LNCAP (cell line): Measurements from ENCODE around the gene SLCO3A1.

ENCODE experiments used
- TF ChIP-seq, protein P1 (sequence below): fragments of 450-650 bp; IDR thresholded peaks from 2 replicates; pipeline ENCODE4 v1.5.1; 2017; ENCODE audit warnings: mild to moderate bottlenecking

SLCO3A1 gene

DNA sequence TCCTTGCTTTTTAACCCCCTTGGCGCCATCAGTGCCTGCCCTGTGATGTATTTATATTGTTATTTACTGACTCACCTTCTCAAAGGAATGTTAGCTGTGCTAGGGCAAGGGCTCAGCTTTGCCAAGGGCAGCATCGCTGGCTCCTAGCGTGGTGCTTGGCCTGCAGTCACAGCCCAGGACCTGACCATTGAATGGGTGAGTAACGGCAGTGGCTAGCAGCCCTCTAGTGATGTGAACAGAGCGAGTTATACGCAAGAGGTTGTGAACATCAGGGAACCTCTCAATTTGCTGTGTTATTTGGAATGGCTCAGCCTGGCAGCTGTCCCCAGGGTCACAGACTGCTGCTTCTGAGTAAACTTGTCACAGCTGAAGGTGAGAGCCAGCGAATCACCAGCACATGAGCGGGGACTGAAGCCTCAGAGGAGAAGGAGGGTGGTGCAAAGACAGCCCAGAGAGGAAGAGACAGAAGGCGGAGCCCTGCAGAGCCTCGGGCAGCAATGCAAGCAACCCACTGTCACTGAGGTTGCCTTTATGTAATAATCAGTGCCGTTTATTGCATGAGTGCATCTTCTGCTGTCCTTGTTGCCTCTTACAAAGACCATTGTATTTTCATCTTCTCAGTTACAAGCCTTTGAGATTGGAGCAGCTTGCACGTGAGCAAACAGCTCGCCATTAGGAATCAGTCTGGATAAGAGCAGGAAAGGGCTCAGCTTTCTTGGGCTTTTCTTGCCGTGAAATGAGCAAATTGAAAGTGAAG lies 158.3 kb downstream of the SLCO3A1 start:
- TF ChIP-seq, protein P1, sequence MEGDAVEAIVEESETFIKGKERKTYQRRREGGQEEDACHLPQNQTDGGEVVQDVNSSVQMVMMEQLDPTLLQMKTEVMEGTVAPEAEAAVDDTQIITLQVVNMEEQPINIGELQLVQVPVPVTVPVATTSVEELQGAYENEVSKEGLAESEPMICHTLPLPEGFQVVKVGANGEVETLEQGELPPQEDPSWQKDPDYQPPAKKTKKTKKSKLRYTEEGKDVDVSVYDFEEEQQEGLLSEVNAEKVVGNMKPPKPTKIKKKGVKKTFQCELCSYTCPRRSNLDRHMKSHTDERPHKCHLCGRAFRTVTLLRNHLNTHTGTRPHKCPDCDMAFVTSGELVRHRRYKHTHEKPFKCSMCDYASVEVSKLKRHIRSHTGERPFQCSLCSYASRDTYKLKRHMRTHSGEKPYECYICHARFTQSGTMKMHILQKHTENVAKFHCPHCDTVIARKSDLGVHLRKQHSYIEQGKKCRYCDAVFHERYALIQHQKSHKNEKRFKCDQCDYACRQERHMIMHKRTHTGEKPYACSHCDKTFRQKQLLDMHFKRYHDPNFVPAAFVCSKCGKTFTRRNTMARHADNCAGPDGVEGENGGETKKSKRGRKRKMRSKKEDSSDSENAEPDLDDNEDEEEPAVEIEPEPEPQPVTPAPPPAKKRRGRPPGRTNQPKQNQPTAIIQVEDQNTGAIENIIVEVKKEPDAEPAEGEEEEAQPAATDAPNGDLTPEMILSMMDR = no peak

DNA sequence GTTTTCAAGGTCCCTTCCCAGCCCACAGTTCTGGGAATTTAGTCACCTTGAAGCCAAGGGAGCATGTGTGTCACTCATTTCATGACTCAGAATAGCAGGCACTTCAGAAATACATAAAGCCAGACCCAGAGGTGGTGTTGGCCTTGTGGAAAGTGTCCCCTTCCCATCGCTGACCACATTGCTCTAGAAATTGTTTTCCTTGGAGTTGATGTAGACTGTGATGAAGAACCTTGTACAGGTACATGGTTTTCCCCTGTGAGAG lies 158.8 kb downstream of the SLCO3A1 start:
- TF ChIP-seq, protein P1 = no peak

DNA sequence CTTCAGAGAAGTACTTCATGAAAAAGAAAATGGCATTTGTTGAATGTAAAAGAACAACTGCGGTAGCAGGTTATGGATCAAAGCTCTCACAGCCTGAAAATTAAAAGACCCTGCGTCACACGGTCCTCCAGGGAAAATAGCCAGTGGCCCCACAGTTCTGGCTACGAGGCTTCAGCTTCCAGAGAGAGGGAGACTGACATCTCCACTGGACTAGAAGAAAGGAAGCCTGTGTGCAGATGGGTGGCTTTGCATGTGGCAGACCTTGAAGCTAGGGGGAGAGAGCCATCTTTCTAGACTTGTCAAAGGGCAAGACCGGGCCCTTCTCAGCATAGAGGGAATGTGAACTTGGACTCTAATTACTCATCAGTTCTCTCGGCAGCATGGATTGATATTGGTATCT lies 159.4 kb downstream of the SLCO3A1 start:
- TF ChIP-seq, protein P1 = no peak

GRCh38 chr15:92014281-92015030 lies 160.9 kb downstream of the SLCO3A1 start:
- TF ChIP-seq, protein P1 = no peak

- TF ChIP-seq, protein P1 = no peak
These were observed 164.5 kb downstream of the SLCO3A1 start for GRCh38 chr15:92017882-92018534.

DNA sequence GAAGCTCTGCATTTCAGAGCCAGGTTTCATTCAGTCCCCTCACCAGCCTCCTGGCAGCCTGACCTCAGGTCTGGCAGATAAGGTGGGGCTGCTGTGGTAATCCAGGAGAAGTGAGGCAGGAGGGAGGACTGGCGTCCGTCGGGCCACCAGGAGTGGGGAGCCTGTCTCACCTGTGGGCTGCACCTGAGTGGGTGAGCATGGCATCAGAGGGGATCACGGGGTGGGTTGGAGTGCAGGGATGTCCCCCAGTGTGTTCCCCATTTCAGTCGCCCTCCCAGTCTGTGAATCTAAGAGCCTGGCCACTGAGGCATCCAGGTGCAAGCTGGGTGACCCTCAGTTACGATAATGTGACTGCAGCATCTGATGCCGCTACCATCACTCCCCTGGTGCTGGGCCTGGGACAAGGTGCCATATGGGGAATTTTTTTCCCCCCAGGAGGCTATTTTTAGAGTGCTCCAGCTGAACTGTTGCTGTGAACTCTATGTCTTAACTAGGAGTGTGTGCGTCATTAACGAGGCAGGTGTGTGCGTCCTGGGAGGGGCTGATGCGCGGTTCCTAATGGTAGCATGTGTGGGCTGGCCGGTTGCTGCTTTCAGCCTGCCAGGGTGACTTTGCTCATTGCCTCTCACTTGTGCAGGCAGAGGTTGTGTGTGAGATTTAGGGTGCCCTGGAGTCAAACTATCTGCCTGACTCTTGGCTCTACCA lies 165.2 kb downstream of the SLCO3A1 start:
- TF ChIP-seq, protein P1 = no peak

GRCh38 chr15:92019706-92020105 lies 166.2 kb downstream of the SLCO3A1 start:
- TF ChIP-seq, protein P1 = no peak
